PC-9 (cell line): Measurements from ENCODE around the gene SOCS4. TPM values are rescaled to one million over a fixed set of nuclear protein-coding genes. Genes with fewer than 3 reads are reported as not detected.

Experiments used
- BruUV-seq: library from RNA; stranded (reverse); fragments of 400-500 nt; replicated peaks from 2 replicates; lab custom pipeline; 2021; lab: Mats Ljungman, UMichigan
- CTCF ChIA-PET: fragments of 300-600 bp; sonication (Branson Sonifier 250); formaldehyde crosslinking; loops from one replicate; lab custom pipeline; 2022; ENCODE audit warnings: antibody characterized with exemption; lab: Charles Lee
- POLR2A ChIA-PET: fragments of 300-600 bp; sonication (Branson Sonifier 250); formaldehyde crosslinking; loops from one replicate; lab custom pipeline; 2022; ENCODE audit warnings: antibody characterized with exemption; ENCODE audit not compliant: unreplicated experiment; lab: Charles Lee
- DNase-seq, 2 experiments: peaks; one replicate each; pipeline versions ENCODE4 v3.0.0 to v3.0.0-alpha.2; 2015 to 2022; ENCODE audit warnings: mixed read lengths in 1 of 2
- H2AFZ ChIP-seq: fragments of 200-600 bp; sonication (generic); 2 replicates; pipeline ENCODE4 v1.8.1; 2017; ENCODE audit warnings: antibody characterized with exemption
- H3F3A ChIP-seq: fragments of 200-600 bp; sonication (generic); 2 replicates; pipeline ENCODE4 v1.8.1; 2017; ENCODE audit warnings: antibody characterized with exemption, mild to moderate bottlenecking, low read depth; ENCODE audit not compliant: insufficient read depth
- H3K27ac ChIP-seq: fragments of 200-600 bp; sonication (generic); 2 replicates; pipeline ENCODE4 v1.6.1; 2016; ENCODE audit warnings: mixed run types
- H3K27me3 ChIP-seq: fragments of 200-600 bp; sonication (generic); 2 replicates; pipeline ENCODE4 v1.6.1; 2016; ENCODE audit warnings: low read depth, mixed run types; ENCODE audit not compliant: insufficient read depth
- H3K36me3 ChIP-seq: fragments of 200-600 bp; sonication (generic); 2 replicates; pipeline ENCODE4 v1.6.1; 2016; ENCODE audit warnings: low read depth, mixed run types
- H3K4me1 ChIP-seq: fragments of 200-600 bp; sonication (generic); replicated peaks from 2 replicates; pipeline ENCODE4 v1.6.1; 2016; ENCODE audit warnings: mixed run types; ENCODE audit not compliant: insufficient read depth
- H3K4me2 ChIP-seq: fragments of 200-600 bp; sonication (generic); 2 replicates; pipeline ENCODE4 v1.6.1; 2017; ENCODE audit warnings: mixed run types
- H3K4me3 ChIP-seq: fragments of 200-600 bp; sonication (generic); 2 replicates; pipeline ENCODE4 v1.6.1; 2016; ENCODE audit warnings: mixed run types
- H3K79me2 ChIP-seq: fragments of 200-600 bp; sonication (generic); 2 replicates; pipeline ENCODE4 v1.6.1; 2017; ENCODE audit warnings: low read depth, mixed run types
- H3K9me2 ChIP-seq: fragments of 200-600 bp; sonication (generic); 2 replicates; pipeline ENCODE4 v1.8.1; 2017; ENCODE audit warnings: mild to moderate bottlenecking; ENCODE audit not compliant: insufficient read depth
- H3K9me3 ChIP-seq: fragments of 200-600 bp; sonication (generic); 2 replicates; pipeline ENCODE4 v1.8.1; 2016; ENCODE audit warnings: low read depth; ENCODE audit not compliant: insufficient read depth
- H4K20me1 ChIP-seq: fragments of 200-600 bp; sonication (generic); 2 replicates; pipeline ENCODE4 v1.8.1; 2017; ENCODE audit not compliant: insufficient read depth
- EZH2 ChIP-seq: fragments of 200-600 bp; sonication (generic); IDR thresholded peaks from 2 replicates; pipeline ENCODE4 v1.8.0; 2017; ENCODE audit warnings: antibody characterized with exemption, low read depth
- intact Hi-C: fragments of 100-400 bp; cut with micrococcal nuclease; formaldehyde crosslinking; loops from one replicate; pipeline ENCODE4 v1.10.0; 2022; ENCODE audit not compliant: unreplicated experiment
- total RNA-seq: library from RNA; stranded (reverse); gene quantifications from 2 replicates; pipeline ENCODE4 v1.2.3, GENCODE V29; 2021
- TF ChIP-seq, protein P1 (sequence below): fragments of 200-600 bp; sonication (generic); conservative IDR thresholded peaks from 2 replicates; pipeline ENCODE4 v1.6.1; 2017; ENCODE audit warnings: mixed run types, antibody characterized with exemption, mild to moderate bottlenecking, moderate library complexity

The SOCS4 gene
- total RNA-seq, 1 experiment from 2014 or later: 25.3 TPM

DNA sequence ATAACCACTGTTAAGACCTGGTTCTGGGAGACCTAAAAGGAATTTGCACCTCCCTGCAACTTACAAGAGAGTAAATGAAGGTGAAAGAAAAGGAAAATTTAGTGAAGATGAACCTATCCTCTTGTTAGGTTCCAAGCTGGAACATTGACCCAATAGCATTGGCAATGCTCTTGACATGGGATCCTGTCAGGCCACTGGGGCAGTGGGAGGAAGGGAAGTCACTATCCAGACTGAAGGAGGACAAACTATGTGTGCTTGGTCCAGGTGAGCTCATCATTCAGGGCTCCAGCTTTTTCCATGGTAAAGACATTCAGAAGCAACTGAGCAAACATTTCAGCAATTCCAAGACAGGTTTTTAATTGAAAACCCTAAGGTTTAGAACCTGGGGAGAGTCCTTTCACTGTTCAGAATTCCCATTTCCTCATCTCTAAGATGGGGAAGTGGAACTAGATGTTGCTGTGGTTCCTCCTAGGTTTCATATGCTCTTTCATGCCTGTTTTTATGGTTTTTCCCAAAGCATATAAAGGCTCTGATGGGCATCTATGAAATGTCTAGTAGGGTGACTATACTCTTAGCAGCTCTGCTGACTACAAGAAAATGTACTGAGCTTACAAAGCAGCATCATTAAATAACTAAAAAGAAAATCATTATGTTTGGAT, 57.5 kb downstream of the SOCS4 start:
- no peaks in the 10 kb centered on the region; the same call in 1 of the 2 replicates for H3K9me3 ChIP-seq
- H3K4me2 ChIP-seq: no peak overlapping the region
- H3K79me2 ChIP-seq: no peaks in the 10 kb centered on the region
- H2AFZ ChIP-seq: no peak overlapping the region
- ChIA-PET CTCF (no interaction called here), POLR2A (interaction anchor here (0.6 kb wide), 1 partner anchor 318 kb away, joined by 6 read pairs; no protein-coding TSS in a partner anchor)
- TF ChIP-seq, protein P1, sequence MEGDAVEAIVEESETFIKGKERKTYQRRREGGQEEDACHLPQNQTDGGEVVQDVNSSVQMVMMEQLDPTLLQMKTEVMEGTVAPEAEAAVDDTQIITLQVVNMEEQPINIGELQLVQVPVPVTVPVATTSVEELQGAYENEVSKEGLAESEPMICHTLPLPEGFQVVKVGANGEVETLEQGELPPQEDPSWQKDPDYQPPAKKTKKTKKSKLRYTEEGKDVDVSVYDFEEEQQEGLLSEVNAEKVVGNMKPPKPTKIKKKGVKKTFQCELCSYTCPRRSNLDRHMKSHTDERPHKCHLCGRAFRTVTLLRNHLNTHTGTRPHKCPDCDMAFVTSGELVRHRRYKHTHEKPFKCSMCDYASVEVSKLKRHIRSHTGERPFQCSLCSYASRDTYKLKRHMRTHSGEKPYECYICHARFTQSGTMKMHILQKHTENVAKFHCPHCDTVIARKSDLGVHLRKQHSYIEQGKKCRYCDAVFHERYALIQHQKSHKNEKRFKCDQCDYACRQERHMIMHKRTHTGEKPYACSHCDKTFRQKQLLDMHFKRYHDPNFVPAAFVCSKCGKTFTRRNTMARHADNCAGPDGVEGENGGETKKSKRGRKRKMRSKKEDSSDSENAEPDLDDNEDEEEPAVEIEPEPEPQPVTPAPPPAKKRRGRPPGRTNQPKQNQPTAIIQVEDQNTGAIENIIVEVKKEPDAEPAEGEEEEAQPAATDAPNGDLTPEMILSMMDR: no peak
- no peak for TF ChIP-seq EZH2
- no peaks in the 10 kb centered on the region for H3K36me3 ChIP-seq
- BruUV-seq: no TSS peak
- no peaks in the 10 kb centered on the region for H3K9me2 ChIP-seq
- H3F3A ChIP-seq: no peaks in the 10 kb centered on the region
- H3K4me3 ChIP-seq: no peak overlapping the region
- H4K20me1 ChIP-seq: no peaks in the 10 kb centered on the region
- no peaks in the 10 kb centered on the region for H3K27me3 ChIP-seq
- intact Hi-C loops: no loop called here
- DNase-seq: no peak
- H3K4me1 ChIP-seq: peaks cover 12% of the 10 kb centered on the region
- H3K27ac ChIP-seq: no peak overlapping the region

DNA sequence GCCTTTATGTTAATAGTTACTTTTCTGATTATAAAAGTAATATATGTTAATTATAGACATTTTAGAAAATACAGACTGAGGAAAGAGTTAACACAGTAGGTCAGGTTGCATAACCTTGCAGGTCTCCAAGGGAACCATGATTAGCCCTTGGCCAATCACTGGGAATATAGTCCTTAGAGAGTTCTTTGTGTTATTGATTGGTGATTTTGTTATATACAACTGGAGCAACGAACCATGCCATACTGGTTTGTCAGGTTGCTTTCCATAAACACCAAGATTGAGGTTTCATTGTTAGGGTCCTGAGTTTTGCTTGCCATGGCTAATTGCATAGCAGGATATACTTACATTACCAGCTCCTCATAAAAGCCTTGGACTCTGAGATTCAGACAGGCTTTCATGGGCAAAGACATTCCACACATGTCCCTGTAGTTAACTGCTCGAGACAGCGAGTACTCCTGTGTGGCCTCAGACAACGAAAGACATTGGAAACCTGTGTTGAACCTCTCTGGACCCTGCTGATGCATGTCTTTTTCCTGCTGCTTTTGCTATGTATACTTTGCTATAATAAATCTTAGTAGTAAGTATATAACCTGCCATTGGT, 58.1 kb downstream of the SOCS4 start:
- no TSS peak for BruUV-seq
- H2AFZ ChIP-seq: no peak overlapping the region
- no peak overlapping the region for H3K4me2 ChIP-seq
- TF ChIP-seq EZH2: no peak
- TF ChIP-seq, protein P1: no peak
- H3K79me2 ChIP-seq: no peaks in the 10 kb centered on the region
- CTCF ChIA-PET: no interaction called here
- H3K9me3 ChIP-seq: no peaks in the 10 kb centered on the region; the same call in 1 of the 2 replicates
- H3K27me3 ChIP-seq: no peaks in the 10 kb centered on the region
- intact Hi-C loops: no loop called here
- no peaks in the 10 kb centered on the region for H4K20me1 ChIP-seq
- H3F3A ChIP-seq: no peaks in the 10 kb centered on the region
- no peak for DNase-seq
- POLR2A ChIA-PET: no interaction called here
- no peaks in the 10 kb centered on the region for H3K36me3 ChIP-seq
- H3K4me3 ChIP-seq: no peak overlapping the region
- no peak overlapping the region for H3K27ac ChIP-seq
- H3K9me2 ChIP-seq: no peaks in the 10 kb centered on the region
- peaks cover 17% of the 10 kb centered on the region for H3K4me1 ChIP-seq

DNA sequence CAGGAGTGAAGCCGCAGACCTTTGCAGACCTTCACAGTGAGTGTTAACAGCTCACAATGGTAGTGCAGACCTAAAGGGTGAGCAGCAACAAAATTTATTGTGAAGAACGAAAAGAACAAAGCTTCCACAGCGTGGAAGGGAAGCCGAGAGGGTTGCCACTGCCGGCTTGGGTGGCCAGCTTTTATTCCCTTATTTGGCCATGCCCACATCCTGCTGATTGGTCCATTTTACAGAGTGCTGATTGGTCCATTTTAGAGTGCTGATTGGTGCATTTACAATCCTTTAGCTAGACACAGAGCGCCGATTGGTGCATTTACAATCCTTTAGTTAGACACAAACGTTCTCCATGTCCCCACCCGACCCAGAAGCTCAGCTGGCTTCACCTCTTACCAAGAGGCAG, 59.9 kb downstream of the SOCS4 start:
- no peaks in the 10 kb centered on the region for H3K79me2 ChIP-seq
- no peaks in the 10 kb centered on the region; the same call in 1 of the 2 replicates for H3K9me3 ChIP-seq
- H4K20me1 ChIP-seq: no peaks in the 10 kb centered on the region
- H3K4me2 ChIP-seq: no peak overlapping the region
- no peak overlapping the region for H3K4me3 ChIP-seq
- no peaks in the 10 kb centered on the region for H3F3A ChIP-seq
- TF ChIP-seq, protein P1: no peak
- no peak for TF ChIP-seq EZH2
- no peaks in the 10 kb centered on the region for H3K27me3 ChIP-seq
- BruUV-seq: no TSS peak
- peaks cover 17% of the 10 kb centered on the region for H3K4me1 ChIP-seq
- DNase-seq: no peak
- ChIA-PET CTCF (no interaction called here), POLR2A (no interaction called here)
- H3K36me3 ChIP-seq: no peaks in the 10 kb centered on the region
- H2AFZ ChIP-seq: no peak overlapping the region
- no peak overlapping the region for H3K27ac ChIP-seq
- no peaks in the 10 kb centered on the region for H3K9me2 ChIP-seq
- intact Hi-C loops: no loop called here
